ENCODE results near the gene FTH1. TPM values are rescaled to one million over a fixed set of nuclear protein-coding genes. Genes with fewer than 3 reads are reported as not detected.

FTH1 gene
- polyA plus RNA-seq, 1 donor, result 2,056 TPM

- DNase-seq, result no peak
Observed at GRCh38 chr11:61951484-61952135, 15.8 kb downstream of the FTH1 start.

GRCh38 chr11:61950035-61950547 lies 17.3 kb downstream of the FTH1 start, which contains the start of gene BEST1:
TSS of gene BEST1 (plus strand) at chr11:61950351. CDS start at chr11:61951807, 1,456 bp downstream.
- DNase-seq, result no peak

- DNase-seq, result no peak
Observed at GRCh38 chr11:61949169-61950034, 18.0 kb downstream of the FTH1 start.

- DNase-seq, result no peak
Observed at GRCh38 chr11:61948505-61948904, 18.9 kb downstream of the FTH1 start.

- DNase-seq, result peak; percentile 80
Observed at GRCh38 chr11:61947486-61948210, 19.8 kb downstream of the FTH1 start.

- DNase-seq, result no peak
Observed at GRCh38 chr11:61946894-61947293, 20.5 kb downstream of the FTH1 start.

- DNase-seq, result no peak
Observed at GRCh38 chr11:61945191-61945590, 22.2 kb downstream of the FTH1 start.

- DNase-seq, result no peak
Observed at GRCh38 chr11:61940466-61940865, 27.0 kb downstream of the FTH1 start.

- DNase-seq, result no peak
Observed at GRCh38 chr11:61935861-61936260, 31.6 kb downstream of the FTH1 start.

GRCh38 chr11:61930933-61931332 lies 36.5 kb downstream of the FTH1 start:
- no peak for DNase-seq

GRCh38 chr11:61928606-61929005 lies 38.8 kb downstream of the FTH1 start:
- no peak for DNase-seq

- no peak for DNase-seq
Observed at GRCh38 chr11:61927501-61927900, 39.9 kb downstream of the FTH1 start.

- DNase-seq, result no peak
Observed at GRCh38 chr11:61926235-61926634, 41.2 kb downstream of the FTH1 start.

GRCh38 chr11:61925736-61926135 lies 41.7 kb downstream of the FTH1 start:
- DNase-seq, result no peak

GRCh38 chr11:61924064-61924455 lies 43.4 kb downstream of the FTH1 start:
- no peak for DNase-seq

- peak; percentile 84 for DNase-seq
Observed at GRCh38 chr11:61923166-61924063, 44.0 kb downstream of the FTH1 start.

- DNase-seq, result peak; percentile 71
Observed at GRCh38 chr11:61922539-61922938, 44.9 kb downstream of the FTH1 start.

GRCh38 chr11:61921446-61921845 lies 46.0 kb downstream of the FTH1 start:
- no peak for DNase-seq

- no peak for DNase-seq
Observed at GRCh38 chr11:61919705-61920631, 47.5 kb downstream of the FTH1 start.
